HS-27A (cell line): ENCODE measurements around the gene CH25H.

ENCODE experiments used
- DNase-seq: peaks from one replicate; pipeline ENCODE4 v3.0.0-alpha.2; 2012; ENCODE audit warnings: low read depth, missing footprints

Gene CH25H

DNA sequence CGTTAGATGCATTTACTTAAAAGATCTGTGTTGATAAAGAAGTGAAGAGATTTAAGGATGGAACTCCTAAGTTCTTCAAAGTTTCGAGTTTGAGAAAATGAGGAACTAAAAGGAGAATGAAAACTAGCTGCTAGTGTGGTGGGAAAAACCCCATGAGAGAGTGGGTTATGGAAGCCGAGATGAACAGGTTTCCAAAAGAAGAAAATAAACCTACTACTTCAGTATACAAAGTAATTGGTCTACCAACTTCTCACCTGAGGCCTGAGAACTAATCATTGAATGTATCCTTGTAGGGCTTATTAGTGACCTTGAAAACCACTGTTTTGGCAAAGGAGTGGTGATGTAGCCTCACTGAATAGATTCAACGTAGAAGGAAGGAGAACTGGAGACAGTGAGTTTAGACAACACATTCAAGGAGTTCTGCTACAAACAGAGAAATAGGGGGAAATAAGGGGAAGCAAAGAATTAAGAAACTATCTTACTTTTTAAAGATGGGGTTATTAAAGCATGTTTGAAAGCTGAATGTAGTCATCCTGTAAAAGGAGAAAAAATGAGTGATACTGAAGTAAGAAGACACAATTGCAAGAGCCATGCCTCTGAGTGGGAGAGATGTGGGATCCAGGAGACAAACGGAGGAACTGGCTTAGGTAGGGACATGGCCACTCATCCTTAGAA, 50.8 kb downstream of the CH25H start:
- no peak for DNase-seq
